GM21619 (cell line): Measurements from ENCODE around the gene PLAAT2.
"Not testable (repeated sequence)": the region's sequence is repeated elsewhere in the genome, so short reads cannot be mapped to it uniquely, and the experiment has no call there.

Experiments
- ATAC-seq: cut with Tn5 transposase; IDR thresholded peaks from one replicate; pipeline ENCODE4 v1.9.1; 2021; ENCODE audit not compliant: unreplicated experiment

PLAAT2 gene

GRCh38 chr11:63578882-63579281 lies 15.7 kb upstream of the PLAAT2 start:
- not testable (repeated sequence) for ATAC-seq

DNA sequence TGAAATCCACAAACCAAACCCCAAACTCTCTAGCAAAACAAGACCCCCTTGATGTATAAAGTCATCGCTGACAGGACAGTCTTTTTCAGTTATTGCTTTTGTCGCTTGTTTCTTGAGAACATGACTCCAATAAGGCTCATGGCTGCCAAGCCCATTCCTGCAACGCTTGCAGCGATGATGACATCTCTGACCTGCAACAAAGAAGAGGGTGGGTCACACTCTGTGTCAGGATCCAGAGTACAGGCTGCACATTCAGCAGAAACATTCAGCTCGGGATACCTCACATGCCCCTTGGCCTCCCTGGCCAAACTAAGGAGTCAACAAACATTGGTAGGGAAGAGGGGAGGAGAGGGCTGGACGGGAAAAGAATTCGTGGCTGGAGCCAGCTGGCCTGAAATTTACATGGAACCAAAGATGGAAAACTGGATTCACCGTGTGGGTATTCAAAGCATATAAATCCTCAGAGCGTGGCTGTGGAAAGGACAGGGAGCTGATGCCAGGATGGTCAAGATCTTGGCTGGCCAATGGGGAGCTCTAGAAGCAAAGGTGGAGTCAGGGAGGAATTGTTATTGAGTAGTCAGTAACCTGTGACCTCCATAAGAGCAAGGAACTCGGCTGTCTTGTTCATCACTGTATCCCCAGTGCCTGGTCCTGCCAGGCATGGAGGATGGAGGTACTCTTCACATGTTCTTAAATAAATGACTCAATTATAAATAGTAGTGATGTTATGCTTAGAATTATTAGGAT lies 11.8 kb upstream of the PLAAT2 start:
- no peak for ATAC-seq

DNA sequence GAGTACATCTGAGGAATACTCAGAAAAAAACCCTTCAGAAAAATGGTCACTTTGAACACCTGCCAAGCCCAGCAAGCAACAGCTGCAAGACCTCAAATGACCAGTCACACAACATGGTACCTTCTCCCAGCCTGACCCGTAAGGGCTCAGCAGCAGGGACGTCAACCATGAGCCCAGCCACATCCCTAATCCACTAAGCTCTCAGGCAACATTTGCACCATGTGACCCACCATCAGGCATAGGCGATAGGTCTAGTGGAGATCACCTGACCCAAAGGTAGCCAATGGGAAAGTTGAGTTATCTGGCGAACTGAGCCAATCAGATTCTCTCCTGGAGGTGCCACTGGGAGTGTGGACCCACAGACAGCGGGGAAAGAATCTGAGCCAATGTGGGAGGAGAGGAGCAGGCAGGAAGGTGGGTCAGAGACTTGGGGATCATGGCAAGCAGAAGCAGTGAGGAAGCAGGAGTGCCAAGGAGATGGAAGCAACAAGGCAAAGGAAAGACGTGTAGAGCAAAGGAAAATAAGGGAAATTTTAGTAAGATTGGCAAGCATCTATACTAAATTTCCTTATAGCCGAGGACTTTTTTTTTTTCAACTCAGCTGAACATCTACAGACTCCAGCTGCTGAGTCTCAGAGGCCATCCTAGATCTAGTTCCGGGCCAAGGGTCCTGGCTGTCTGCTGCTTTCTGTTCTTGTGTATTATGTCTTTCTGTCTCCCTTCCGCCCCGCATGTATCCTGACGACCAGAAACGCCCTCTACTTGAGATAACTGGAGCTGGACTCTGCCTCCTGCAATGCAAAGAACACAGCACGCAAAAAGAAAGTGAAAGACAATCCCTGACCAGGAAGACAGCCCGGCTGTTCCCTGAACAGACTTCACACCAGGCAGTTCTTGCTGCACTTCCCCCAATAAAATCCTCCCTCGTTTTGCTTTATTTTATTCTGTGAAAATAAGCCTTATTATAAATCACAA lies 11.0 kb upstream of the PLAAT2 start:
- ATAC-seq, result no peak

DNA sequence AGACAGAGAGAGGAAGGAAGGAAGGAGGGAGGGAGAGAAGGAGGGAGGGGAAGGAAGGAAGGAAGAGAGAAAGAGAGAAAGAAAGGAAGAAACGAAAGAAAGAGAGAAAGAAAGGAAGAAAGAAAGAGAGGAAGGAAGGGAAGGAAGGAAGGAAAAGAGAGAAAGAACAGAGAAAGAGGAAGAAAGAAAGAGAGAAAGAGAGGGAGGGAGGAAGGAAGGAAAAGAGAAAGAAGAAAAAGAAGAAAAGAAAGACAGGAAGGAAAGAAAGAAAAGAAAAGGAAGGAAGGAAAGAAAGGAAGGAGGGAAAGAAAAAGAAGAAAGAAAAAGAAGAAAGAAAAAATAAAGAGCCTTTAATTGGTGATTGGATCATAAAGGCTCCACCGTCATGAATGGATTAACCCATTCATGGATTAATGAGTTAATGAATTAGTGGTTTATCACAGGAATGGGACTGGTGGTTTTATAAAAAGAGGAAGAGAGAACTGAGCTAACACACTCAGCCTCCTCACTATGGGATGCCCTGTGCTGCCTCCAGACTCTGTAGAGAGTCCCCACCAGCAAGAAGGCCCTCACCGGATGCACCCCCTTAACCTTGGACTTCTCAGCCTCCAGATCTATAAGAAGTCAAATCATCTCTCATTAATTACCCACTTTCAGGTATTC lies 9.0 kb upstream of the PLAAT2 start:
- no peak for ATAC-seq

DNA sequence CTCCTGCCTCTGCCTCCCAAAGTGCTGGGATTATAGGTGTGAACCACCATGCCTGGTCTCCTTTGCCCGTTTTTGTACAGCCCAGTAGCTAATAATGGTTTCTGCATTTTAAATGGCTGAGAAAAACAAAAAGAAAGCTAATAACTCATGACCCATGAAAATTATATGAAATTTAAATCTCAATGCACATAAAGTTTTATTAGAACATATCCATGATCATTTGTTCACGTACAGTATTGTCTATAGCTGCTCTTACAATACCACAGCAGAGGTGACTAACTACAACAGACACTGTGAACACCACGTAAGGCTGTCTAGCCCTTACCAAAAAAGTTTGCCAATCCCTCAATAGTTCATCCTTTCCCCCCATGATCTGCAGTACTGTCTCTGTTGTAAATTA lies 6.4 kb upstream of the PLAAT2 start:
- ATAC-seq, result no peak

DNA sequence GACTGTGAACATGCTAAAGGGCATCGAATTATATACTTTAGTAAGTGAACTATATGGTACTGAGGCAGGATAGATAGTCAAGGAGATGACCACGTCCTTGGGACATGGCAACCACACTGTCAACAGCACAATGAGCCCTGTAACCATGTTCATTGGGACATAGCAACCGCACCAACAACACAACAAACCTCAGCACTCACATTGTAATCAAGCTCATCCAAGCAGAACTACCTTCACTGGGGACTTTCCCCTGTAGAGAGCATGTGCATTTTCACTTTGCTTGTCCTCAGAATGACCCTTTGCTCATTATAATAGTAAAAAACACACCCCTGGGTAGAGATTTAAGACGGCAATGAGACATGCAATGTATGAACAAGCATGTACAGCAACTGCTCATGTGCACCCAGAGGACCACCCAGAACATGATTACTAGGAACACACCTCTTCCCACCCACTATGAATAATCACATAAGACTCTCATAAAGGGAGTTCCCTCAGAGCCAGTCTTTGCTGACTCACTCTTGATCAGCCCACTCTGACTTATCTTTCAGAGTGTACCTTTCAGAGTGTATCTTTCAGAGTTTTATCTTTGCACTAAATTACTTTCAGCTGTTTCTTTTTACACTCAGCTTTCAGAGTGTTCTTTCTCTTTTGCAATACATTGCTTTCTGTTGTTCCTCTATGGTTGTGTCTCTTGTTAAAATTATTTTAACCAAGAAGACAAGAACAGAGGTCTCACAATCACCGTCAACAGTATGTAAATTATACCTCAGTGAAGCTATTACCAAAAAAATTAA lies 4.1 kb upstream of the PLAAT2 start:
- peak; percentile 72 for ATAC-seq

DNA sequence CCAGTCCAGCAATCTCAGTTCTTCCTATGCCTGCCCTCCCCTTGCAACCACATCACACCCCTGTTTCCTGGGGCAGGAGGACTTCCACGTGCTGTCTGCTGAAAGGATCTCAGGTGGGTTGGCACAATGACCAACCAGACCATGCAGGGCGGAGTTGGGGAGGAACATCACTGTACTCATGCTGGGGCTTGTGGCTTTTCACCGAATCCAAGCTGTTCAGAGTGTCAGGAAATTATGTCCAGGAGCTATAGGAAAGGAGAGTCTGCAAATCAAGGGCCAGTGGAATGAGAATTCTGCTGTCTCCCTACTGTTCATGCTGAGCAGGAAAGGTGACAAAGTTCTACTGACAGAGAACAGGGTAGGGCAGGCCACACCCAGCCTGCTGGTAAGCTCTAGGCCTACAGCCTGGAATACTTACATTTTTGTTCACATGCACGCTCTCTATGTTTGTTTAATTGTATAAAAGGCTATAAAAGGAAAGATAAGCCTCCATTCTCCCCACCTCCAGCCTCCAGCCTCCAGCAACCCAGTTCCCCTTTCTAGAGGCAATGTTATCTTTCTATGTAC lies 1.7 kb upstream of the PLAAT2 start:
- ATAC-seq, result no peak

- peak; percentile 61 for ATAC-seq
Measured at GRCh38 chr11:63564056-63564774, 1.0 kb upstream of the PLAAT2 start.

DNA sequence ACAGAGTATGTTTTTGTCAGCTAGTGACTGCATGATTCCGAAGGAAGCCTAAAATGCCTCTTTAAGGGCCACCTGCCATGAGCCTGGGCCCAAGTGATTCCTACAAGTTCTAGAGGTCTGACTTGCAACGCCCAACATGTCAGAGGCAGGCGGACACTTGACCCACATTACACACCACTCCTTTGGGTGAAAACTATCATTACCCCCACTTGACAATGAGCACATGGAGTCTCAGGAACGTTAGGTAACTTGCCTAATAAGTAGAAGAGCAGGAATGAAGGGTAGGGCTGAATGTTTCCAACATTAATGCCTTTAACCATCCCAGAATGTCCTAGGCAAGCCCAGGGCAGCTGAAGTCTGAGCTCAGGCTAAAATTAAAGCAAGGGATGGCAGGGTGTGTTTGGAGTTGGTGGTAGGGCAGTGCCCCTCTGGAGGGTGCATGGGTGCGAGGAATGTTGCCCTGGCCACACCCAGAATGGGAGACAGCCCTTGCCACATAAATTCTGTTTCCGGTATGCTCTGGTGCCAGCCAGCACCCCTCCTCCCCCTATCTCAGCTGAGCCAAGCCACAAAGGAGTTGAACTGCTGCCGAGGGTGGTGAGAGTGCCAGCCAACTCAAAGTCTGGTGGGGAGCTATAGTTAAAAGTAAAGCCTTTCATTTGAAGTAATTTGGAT lies 2.5 kb downstream of the PLAAT2 start:
- no peak for ATAC-seq

- no peak for ATAC-seq
Measured at GRCh38 chr11:63558459-63559157, 4.6 kb downstream of the PLAAT2 start.

- no peak for ATAC-seq
Measured at GRCh38 chr11:63557570-63557969, 5.6 kb downstream of the PLAAT2 start.

- ATAC-seq, result no peak
Measured at GRCh38 chr11:63556404-63557013, 6.7 kb downstream of the PLAAT2 start.

DNA sequence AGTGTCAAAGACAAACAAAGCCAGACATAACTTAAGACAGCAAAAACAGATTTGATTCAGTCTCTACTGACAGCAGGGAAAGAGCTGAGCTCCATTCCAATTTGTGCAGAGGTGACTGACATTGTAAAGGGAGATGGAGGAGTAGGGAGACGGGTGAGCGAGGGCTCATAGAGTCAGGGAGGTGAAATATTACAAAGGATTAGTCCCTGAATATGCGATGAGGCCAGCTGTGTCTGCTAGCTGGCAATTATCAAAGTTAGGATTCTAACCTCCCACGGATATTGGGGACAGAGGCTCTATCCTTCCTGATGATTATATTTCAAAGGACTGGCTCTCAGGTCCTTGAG lies 8.3 kb downstream of the PLAAT2 start:
- no peak for ATAC-seq

DNA sequence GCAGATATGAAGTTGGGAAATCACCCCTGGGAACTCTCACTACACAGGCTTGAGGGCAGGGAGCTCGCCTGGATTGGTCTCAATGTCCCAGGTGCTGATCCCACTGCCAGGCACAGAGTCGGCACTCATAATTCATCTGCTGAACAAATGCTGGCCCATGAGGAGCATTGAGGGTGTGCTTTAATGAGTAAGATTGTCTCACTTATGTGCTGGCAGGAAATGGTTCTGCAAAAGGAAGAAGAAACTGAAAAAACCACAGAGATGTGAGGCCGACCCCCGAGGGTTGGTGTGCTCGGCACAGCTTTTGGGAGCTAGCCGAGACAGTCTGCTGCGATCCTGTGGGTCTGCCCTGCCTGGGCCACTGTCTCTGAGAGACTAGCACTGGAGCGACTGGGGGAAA lies 9.4 kb downstream of the PLAAT2 start:
- ATAC-seq, result peak; percentile 85

DNA sequence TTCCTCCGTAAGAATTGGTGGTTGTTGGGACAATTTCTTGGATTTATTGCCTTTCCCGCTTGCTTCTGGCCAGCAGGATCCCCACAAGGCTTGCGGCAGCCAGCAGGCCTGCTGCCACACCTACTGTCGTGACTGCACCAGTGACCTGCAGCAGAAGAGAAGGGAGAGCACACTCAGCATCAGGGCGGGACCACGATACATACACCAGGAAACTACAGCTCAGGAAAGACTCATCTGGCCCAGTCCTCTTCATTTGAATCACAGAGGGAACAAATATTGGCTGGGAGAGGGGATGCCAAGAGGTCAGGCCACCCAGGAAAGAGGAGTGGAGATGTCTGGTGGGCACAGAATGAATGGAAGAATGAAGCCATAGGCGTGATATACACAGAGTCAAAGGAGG lies 10.3 kb downstream of the PLAAT2 start:
- no peak for ATAC-seq

DNA sequence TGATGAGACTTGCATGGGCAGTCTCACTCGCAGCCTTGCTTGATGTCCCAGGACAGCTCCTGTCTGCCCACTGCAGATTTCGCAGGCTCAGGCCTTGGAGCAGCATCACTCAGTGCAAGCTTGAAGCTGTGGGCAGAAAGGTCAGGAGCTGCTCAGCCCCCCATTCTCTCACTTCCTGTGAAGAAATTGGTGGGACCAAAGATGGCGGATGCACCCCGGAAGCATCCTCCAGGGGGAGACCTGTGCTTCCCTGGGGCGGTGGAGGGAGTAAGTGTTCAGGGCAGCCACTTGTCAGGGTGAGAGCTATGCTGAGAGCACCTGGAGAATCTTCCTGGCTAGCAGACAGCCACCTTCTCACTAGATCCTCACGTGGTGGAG lies 11.3 kb downstream of the PLAAT2 start:
- ATAC-seq, result no peak

DNA sequence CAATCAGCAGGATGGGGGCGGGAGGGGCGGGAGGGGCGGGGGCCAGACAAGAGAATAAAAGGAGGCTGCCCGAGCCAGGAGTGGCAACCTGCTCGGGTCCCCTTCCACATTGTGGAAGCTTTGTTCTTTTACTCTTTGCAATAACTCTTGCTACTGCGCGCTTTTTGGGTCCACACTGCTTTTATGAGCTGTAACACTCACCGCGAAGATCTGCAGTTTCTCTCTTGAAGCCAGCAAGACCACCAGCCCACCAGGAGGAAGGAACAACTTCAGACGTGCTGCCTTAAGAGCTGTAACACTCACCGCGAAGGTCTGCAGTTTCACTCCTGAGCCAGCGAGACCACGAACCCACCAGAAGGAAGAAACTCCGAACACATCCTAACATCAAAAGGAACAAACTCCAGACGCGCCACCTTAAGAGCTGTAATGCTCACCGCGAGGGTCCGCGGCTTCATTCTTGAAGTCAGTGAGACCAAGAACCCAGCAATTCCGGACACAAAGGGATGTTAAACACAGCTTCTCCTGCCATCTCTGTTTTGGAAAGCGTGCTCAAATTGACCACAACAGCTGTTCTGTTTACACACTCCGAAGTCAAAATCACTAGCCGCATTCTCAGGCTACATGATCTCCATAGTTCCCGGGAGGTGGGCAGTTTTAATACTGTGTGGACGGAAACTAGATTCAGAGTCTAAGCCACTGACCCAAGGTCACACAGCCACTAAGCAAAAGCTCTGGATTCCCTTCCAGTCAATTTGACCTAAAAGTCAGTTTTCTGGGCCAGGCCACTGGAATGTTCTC lies 11.9 kb downstream of the PLAAT2 start:
- no peak for ATAC-seq
